ENCODE measurements around the gene KLHDC7B. TPM values are rescaled to one million over a fixed set of nuclear protein-coding genes. Genes with fewer than 3 reads are reported as not detected.
A peak's percentile ranks its signal among the peaks of the same experiment; 100 is the strongest.
"Not testable (repeated sequence)": the region's sequence is repeated elsewhere in the genome, so short reads cannot be mapped to it uniquely, and the experiment has no call there.

KLHDC7B gene
- total RNA-seq, 4 donors from 2014 or later = 0.90 TPM; not detected in 3

- TF ChIP-seq EP300 (IDR thresholded peaks at IDR 0.05) (peak in 1 of 2 donors; percentile 20), POLR2A (IDR thresholded peaks at IDR 0.05) (peak in 1 of 2 donors; percentile 18), CTCF (IDR thresholded peaks at IDR 0.05) (no peak)
- Histone ChIP-seq H3K27ac (peak overlapping the region; percentile 56 to 96 (median 90)), H3K4me3 (peak overlapping the region; percentile 31 to 60 (median 52)), H3K9me3 (no peaks in the 10 kb centered on the region), H3K36me3 (no peaks in the 10 kb centered on the region), H3K27me3 (peaks cover 3 to 59% of the 10 kb centered on the region in 2 donors), H3K4me1 (peaks cover 0 to 57% (median 26%) of the 10 kb centered on the region in 4 donors)
- 4 to 9% methylated on average over 4 to 54 of the region's 56 CpGs for WGBS, 2 donors
- DNase-seq (ENCODE audit: low spot score in 2 of 2) = peak; percentile 63 to 70
These were observed 13.6 kb upstream of the KLHDC7B start for GRCh38 chr22:50531962-50532674.

GRCh38 chr22:50532824-50533796 lies 12.6 kb upstream of the KLHDC7B start:
- Histone ChIP-seq H3K27ac (peak overlapping the region in 3 of 4 donors; percentile 52 to 94 (median 85)), H3K9me3 (no peaks in the 10 kb centered on the region)
- no peak for TF ChIP-seq CTCF (IDR thresholded peaks at IDR 0.05)
- TF ChIP-seq EP300 (IDR thresholded peaks at IDR 0.05) = no peak
- no peak for TF ChIP-seq POLR2A (IDR thresholded peaks at IDR 0.05)

GRCh38 chr22:50533856-50534711 lies 11.6 kb upstream of the KLHDC7B start:
- H3K27ac ChIP-seq = peak overlapping the region in 3 of 4 donors; percentile 44 to 52 (median 49)
- TF ChIP-seq POLR2A (IDR thresholded peaks at IDR 0.05) = peak; percentile 22 to 25
- peak in 1 of 2 donors; percentile 50 for TF ChIP-seq EP300 (IDR thresholded peaks at IDR 0.05)
- H3K9me3 ChIP-seq, H3K4me3 ChIP-seq, H3K36me3 ChIP-seq: not testable (repeated sequence)
- H3K4me1 ChIP-seq = peaks cover 0 to 47% (median 32%) of the 10 kb centered on the region in 4 donors
- DNase-seq (ENCODE audit: low spot score in 2 of 2) = peak in 1 of 2 donors; percentile 25
- WGBS, 2 donors = 48 to 50% methylated on average over 21 of the region's 21 CpGs
- peaks cover 3 to 59% of the 10 kb centered on the region in 2 donors for H3K27me3 ChIP-seq

More at GRCh38 chr22:50532824-50533796, 12.6 kb upstream of the KLHDC7B start:
- H3K27me3 ChIP-seq = peaks cover 3 to 59% of the 10 kb centered on the region in 2 donors
- 73 to 78% methylated on average over 19 of the region's 19 CpGs for WGBS, 2 donors
- no peak for DNase-seq (ENCODE audit: low spot score in 2 of 2)
- peaks cover 0 to 49% (median 24%) of the 10 kb centered on the region in 4 donors for H3K4me1 ChIP-seq
- H3K36me3 ChIP-seq = no peaks in the 10 kb centered on the region
- no peak overlapping the region for H3K4me3 ChIP-seq

GRCh38 chr22:50535113-50535512 lies 10.6 kb upstream of the KLHDC7B start:
- Histone ChIP-seq H3K27me3 (peaks cover 3 to 53% of the 10 kb centered on the region in 2 donors), H3K27ac (no peak overlapping the region), H3K36me3 (no peaks in the 10 kb centered on the region), H3K4me3 (no peak overlapping the region), H3K9me3 (no peaks in the 10 kb centered on the region), H3K4me1 (peaks cover 0 to 44% (median 36%) of the 10 kb centered on the region in 4 donors)
- DNase-seq (ENCODE audit: low spot score in 2 of 2) = no peak
- 85 to 88% methylated on average over 8 of the region's 8 CpGs for WGBS, 2 donors
- TF ChIP-seq EP300 (IDR thresholded peaks at IDR 0.05) (no peak), POLR2A (IDR thresholded peaks at IDR 0.05) (no peak), CTCF (IDR thresholded peaks at IDR 0.05) (no peak)

GRCh38 chr22:50536226-50536625 lies 9.5 kb upstream of the KLHDC7B start:
- H3K27ac ChIP-seq = no peak overlapping the region
- no peaks in the 10 kb centered on the region for H3K9me3 ChIP-seq
- no peak overlapping the region for H3K4me3 ChIP-seq
- H3K27me3 ChIP-seq = peaks cover 3 to 42% of the 10 kb centered on the region in 2 donors
- TF ChIP-seq POLR2A (IDR thresholded peaks at IDR 0.05) (no peak), EP300 (IDR thresholded peaks at IDR 0.05) (no peak), CTCF (IDR thresholded peaks at IDR 0.05) (no peak)
- WGBS, 2 donors = 78 to 89% methylated on average over 3 of the region's 3 CpGs
- peaks cover 0 to 41% (median 28%) of the 10 kb centered on the region in 4 donors for H3K4me1 ChIP-seq
- DNase-seq (ENCODE audit: low spot score in 2 of 2) = no peak
- H3K36me3 ChIP-seq = no peaks in the 10 kb centered on the region

Measured in tibial nerve (tissue), 4 donors.